Stimulated activated CD8-positive, alpha-beta memory T cell treated with anti-CD3 and anti-CD28 coated beads, Interleukin-4, amount 100 ng/mL, for 4 hours (primary cell): ENCODE measurements around the gene PRDM16.
"Not testable (repeated sequence)": the region's sequence is repeated elsewhere in the genome, so short reads cannot be mapped to it uniquely, and the experiment has no call there.

Source experiments
- DNase-seq, 2 donors: peaks; one replicate each; pipeline ENCODE4 v3.0.0-alpha.2; 2020; ENCODE audit warnings: low read depth in 2 of 2, low spot score in 1 of 2

PRDM16 gene

DNA sequence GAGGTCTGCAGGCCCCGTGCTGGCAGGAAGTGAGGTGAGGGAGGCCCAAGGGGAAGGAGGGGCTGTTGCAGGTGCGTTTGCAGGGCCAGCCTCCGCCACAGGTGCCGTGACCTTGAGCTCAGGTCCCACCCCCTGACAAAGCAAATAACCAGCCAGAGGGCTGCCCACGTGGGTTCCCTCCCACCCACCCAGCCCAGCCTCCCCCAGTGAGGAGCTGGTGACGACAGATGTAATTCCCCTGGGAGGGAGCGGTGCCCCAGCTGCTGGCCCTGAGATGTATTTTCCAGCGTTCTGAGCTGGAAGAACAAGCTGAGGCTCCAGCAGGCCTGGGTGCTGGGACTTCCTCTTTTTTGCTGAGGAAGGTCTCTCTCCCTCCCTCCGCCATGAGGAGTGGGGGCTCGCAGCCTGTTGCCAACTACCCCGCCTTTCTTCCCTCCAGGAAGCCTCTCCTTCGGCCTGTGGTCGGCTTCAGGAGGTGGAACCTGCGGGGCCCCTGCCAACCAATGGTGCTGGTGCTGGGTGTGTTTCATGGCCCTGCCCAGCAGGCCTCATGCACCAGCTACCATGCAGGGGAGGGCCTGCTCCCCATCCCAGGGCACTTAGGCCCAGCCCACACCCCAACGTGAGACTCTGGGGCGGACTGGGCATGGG lies 153.2 kb downstream of the PRDM16 start:
- DNase-seq: no peak

DNA sequence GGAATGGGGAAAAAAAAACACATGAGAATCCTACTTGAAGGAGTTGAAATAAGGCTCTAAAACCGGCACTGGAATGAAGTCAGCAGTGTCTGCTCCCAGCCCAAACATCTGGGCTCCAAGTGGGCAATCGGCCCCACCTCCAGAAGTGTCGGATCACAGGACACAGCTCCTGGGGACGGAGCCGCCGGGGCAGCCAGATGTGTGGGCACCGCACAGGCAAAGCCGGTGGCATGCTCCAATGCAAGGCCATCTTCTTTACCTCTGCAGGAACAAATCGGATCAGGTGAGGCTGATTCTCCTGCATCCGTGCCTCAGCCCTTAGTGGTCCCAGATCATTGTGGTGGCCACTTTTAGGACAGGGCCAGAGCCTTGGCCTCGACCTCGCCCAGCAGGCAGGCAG lies 156.7 kb downstream of the PRDM16 start:
- no peak for DNase-seq

DNA sequence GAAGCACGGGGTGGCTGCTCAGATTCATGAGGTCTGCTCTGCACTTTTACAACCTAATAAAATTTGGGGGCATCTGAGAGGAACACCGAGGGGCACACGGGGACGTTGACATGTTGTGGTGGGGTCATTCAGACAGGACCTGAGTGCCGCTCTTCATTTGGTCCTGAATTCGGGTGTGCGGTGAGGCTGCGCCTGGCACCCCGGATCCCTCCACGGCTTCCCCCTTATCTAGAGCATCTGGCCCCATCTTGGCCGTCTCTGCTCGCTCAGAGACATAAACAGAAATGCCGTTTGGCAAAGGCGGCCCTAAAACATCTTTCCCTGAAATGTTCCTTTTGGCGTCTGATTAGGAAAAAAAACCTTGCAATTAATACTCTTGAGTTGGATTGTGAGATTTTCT lies 157.2 kb downstream of the PRDM16 start:
- no peak for DNase-seq

DNA sequence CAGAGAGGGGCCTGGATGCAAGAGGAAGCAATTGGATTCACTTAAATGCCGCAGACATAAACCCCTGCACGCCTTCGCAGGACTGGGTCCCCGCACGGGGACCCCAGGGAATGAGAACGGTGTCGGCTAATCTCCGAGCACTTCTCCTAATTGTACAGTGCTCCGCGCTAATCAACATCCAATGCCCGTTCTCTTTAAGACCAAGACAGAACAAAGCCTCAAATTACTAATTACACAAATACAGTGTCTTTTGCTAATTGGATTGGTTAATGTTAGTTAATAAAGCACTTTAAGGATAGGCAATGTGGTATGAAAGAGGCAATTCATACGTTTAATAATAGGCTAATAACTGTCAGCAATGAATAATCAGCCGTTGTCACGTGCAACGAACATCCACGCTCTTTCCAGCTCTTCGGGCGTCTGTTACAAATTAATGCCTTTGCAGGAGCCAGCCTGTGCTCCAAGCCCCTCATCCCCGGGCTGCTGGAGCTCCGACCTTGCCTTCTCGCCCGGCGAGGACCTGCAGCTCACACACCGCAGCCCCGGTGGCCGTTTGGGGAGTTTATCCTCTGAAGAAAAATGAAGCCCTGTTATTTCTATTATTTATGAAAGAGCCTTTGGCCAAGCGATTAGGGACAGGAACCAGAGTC lies 157.8 kb downstream of the PRDM16 start:
- DNase-seq: no peak

DNA sequence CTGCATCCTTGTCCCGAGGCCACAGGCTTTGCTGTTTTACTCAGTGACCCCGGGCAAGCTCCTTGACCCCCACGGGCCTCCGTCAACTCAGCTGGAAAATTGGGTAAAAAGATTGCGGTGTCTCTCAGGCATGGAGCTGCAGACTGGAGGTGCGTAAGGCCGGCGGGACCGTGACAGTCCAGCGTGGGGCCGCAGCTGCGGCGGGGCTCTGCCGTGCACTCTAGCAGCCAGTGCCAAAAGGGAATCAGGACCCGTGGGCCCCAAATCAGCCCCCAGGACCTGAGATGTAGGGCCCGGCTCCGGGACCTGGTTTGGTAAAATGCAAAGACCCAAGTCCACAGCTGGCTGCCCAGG lies 158.3 kb downstream of the PRDM16 start:
- DNase-seq: no peak

DNA sequence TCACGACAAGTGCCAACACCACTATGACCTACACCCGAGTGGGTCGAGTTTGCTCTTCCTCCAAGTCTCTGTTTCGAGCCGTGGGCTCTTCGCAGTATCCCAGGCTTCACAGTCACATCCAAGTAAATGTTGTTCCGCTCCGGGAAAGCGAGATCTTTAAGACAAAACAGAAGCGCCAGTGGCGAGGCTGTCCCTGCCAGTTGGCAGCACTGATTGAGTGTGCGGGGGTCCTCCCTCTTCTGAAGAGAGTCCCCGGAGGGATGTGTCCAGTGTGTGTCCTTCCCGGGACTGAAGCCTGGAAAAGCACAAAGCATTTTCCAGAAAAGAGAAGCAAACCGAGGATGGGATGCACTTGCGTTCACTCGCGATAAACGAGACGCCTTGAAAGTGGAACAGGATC lies 158.9 kb downstream of the PRDM16 start:
- no peak for DNase-seq

DNA sequence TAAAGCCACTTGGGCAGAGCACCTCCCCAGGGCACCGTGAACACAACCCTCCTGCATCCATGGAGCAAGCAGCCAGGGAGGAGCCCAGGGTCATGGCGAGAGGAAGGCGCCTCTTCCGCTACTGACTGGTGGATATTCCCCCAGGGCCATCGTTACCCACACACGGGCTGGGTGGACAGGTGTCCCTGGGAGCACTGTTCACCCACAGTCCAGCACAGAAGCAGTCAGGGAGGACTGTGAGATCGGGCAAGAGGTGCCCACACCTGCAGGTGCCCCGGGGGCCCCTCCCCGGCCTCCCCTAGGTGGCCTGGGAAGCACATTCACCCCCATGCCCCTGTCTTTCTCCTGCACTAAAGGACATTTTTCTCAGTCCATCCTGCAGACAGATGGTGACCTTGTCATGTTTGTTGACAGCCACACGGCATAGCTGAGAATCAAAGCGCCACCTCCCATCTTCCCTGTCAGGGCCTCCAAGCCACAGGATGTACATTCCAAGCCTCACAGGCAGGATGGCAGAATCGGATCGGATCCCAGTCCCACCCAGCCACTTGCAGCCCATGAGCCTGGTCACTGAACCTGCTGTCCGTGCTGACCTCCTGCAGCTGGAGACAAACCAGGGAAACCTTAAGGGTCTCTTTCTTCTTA lies 160.2 kb downstream of the PRDM16 start:
- DNase-seq: no peak

DNA sequence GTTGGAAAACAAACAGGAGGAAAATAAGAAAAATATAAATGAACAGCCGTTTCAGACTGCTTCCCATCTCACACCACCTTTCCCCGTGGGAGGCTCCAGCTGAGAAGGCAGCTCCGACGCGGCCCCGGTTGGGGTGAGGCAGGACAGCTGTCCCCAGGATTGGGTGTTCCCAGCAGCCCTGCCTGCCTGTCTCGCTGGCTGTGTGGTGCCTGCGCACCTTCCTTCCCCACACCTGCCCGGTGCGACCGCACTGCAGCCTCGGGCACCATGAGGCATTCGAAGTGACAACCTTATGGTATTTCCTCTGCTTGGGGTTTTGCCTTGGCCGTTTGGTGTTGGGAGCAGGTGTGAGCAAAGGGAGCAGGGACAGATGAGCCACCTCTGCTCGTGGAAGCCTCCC lies 161.6 kb downstream of the PRDM16 start:
- DNase-seq: no peak

DNA sequence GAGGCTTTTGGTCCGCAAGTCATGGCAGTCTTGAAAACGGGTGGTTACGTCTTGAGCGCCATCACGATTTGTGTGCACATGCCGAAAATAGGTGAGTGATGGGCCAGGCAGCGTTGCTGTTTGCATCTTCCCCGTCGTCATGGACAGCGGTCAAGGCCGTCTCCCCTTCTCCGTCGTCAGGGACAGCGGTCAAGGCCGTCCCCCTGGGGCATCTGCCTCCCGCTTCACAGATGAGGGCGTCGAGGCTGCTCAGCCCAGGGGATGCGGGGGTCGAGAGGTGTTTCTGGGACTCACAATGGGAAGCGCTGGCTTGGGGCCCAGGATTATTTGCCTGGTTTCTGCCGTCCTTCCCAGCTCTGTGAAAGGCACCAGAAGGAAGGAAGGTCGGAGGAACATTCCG lies 162.2 kb downstream of the PRDM16 start:
- no peak for DNase-seq

DNA sequence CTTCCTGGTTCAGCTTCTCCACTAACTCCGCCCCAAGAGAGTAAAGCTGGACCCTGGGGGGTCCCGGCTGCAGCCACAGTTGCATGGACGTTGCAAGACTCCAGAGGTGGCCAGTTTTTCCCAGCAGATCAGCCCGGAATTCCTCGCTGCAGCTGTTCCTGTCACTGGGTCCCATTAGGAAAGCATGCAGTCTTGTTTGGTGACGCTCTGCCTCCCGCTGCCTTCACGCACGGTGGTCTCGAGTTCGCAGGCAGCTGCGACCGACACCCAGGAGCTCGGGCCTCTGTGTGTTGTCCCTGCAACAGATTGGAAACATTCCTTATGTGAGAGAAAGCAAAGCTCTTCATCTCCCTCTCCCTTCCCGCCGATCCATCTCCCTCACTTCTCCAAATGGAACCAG lies 162.8 kb downstream of the PRDM16 start:
- no peak for DNase-seq

DNA sequence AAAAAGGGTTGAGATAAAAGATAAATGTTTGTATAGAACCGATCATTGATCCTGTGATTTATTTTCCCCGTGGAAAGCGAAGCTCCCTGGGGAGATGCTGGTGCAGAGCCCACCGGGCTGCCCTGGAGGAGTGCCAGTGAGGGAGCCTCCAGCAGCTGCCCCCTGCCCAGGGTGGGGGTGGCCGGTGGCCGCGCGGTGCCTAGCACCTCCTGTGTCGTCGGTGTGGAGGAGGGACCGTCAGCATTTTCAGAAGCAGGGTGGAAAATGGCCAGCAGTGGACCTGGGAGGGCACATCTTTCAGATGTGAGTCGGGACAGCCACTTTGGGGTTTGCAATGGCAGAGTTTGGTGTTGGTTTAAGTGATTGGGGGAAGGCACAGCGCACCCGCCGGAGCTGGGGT lies 164.0 kb downstream of the PRDM16 start:
- DNase-seq: no peak

DNA sequence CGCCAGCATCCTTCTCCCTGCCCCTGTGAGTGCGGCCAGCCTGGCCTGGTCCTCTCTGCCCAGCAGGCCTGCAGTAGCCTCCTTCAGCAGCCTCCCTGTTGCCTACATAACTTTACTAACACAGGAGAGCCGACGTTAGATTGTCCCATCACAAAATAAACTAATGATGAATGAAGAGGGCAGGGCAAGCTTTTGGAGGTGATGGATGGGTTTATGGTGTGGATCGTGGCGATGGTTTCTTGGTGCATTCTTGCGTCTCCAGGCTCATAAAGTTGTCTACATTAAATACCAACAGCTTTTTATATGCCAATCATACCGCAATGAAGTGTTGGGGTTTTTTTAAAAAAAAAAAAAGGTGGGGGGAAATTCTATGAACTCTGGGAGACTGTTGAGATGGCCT lies 164.5 kb downstream of the PRDM16 start:
- no peak for DNase-seq

DNA sequence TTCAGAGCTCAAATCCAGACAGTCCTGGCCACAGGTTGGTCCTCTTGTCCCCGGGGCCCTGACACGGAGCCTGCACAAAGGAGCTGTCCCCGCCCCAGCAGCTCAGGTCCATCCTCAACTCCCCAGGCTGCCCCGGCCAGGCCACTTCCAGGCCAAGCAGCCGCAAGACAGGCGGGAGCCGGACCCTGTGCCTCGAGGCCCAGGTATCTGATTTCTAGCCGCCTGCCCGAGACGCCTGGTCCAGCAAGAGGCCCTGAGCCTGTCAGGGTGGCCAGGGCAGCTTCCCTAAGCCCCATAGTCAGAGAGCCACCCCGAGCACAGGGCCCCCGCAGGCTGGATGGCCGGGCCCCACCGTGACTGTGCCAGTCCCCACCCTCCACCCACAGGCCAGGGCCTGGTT lies 165.3 kb downstream of the PRDM16 start:
- DNase-seq: no peak

DNA sequence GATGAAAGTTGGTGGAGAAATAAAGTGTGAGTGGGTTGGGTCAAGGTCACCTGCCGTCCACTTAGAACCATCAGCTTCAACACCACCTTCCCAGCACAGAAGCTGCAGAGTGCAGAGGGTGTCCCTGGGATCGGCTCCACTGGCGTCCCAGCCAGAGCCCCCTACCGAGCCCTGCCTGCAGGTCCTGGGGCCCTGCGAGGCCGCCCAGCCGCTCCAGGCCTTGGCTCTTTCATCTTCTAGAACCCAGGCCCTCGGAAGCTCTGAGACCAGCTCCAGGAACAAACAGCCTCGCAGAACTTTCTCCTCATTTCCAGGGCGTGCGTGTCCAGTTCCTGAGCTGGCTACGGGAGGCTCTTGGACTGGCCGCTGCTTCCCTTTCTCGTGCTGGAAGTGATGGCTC lies 166.0 kb downstream of the PRDM16 start:
- no peak for DNase-seq

DNA sequence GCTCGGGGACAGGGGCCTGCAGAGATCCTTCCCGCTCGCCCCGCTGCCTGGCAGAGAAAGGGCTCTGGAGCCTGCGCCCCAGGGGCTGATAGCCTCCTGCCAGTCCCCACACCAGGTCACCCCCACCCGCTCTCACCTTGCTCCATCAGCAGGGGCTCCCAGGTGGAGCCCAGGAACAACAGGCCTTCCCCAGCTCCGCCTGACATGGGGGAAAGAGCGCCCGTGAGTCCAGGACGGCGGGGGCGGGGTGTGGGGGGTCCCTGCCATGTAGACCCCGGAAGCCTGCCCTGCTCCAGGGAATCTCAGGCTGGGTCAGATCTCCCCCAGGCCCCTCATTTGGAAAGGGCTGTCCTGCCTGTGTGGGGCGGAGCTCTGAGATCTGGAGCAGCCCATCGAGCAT lies 166.5 kb downstream of the PRDM16 start:
- no peak for DNase-seq

DNA sequence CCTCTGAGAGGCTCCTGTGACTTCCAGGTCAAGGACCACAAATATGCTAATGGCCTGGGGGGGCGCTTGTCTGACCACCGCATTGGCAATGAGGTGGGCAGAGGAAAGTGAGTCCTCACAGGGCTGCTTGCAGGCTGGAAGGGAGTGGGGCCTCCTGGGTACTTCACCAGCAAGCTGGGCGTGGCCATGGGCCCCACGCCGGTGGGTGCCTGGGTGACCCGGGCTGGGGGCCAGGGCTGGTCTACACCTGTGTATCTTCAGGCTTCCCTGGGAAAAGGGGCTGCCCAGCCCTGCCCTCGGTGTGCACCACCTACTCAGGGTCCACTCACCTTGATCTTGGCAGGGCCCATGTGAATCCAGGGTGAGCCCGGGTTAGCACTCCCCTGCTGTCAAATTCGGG lies 167.4 kb downstream of the PRDM16 start:
- no peak for DNase-seq

DNA sequence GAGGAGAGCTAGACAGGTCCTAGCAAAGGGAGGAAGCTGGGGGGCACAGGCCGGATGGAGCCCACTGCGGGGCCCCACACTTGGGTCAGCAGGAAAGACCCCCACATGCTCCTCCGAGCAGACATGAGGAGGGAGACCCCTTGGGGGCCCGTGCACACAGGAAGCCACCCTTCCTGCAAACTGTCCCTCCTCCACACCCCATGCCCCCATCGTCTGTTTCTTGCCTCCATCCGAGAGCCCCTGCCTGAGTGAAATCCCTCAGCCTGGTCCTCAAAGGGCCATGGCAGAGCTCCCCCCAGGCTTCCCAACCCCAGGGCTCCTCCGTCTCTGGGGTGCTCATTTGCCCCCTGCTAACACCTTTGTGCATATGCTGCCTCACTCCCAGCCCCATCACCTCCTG lies 168.0 kb downstream of the PRDM16 start:
- DNase-seq: no peak

DNA sequence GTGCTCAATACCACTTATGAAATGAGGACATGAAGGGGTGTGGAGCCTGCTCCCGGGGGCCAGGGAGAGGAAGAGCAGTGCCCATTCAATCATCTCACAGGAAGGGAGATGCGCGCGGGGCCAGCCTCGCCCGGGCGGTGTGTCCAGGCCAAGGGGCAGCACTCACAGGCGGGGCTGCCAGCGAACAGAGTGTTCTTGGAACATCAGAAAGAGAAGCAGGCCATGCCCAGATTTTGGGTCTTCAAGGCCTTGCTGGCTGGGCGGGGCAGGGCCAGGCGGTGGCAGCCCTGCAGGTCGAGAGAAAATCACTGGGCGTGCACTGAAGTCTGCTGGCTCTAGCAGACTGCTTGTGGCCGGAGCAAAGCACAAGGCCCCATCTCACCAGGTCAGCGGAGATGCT lies 168.6 kb downstream of the PRDM16 start:
- DNase-seq: no peak

DNA sequence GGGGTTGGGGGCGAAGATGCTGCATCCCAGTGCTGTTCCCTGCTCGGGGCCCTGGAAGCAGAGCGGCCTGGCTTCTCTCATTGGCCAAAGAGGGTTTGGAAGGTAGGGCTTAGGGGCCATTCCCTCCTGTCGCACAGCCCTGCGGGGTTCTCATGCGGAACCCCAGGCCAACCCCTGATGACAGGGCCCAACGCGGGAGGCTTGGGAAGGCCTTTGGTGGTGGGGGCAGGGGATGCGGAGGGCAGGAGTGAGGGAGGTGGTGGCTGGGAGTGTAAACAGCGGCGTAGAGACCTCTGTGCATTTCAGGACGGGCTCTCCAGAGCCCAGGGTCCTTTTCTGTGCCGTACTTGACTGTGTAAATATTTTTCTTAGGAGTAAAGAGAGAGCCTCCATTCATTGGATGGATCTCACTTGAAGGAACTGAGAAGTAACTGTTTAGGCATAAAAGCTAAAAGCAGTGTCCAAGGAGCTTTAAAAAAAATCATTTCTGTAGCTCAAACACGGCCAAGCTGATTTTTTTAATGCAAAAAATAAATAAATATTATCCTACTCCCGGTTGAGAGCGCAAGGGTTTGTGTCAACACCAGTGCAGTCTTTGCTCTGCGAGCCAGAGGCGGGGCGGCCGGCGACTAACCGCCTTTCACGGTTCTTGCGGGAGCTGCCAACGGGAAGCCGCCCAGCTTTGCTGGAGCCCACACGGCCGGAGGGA lies 169.1 kb downstream of the PRDM16 start:
- no peak for DNase-seq

DNA sequence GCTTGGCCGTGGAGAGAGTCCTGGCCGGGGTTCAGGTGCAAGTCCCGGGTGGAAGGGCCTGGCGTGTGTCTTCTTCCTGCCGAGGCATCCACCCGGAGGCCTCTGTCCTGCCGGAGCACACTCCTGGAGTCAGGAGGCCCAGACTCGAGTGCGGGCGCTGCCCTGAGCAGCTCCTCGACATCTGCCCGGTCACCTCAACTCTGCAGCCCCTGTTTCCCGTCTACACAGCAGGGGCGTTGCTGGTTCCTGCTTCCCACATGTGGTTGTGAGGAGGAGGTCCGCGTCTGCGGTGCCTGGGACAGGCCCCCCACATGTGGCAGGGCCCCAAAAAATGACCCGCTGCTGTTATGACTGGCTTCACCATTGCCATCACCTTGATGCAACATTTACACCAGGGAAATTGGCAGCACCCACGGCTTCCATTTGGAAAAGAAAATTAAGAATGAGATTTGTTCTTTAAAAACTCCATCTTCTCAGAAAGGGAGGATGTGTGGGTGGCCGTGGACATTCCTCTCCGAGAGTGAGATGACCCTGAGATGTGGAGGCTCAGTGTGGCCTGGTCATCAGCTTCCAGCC lies 169.8 kb downstream of the PRDM16 start:
- no peak for DNase-seq

DNA sequence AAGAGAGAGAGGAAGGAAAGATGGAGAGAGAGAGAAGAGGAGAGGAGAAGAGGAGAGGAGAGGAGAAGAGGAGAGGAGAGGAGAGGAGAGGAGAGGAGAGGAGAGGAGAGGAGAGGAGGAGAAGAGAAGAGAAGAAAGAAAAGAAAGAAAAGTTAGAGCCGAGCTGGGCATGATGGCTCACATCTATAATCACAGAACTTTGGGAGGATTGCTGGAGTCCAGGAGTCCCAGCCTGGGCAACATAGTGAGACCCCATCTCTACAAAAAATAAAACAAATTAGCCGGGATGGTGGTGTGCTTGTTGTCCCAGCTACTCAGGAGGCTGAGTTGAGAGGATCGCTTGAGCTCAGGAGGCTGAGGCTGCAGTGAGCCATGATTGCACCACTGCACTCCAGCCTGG lies 171.0 kb downstream of the PRDM16 start:
- not testable (repeated sequence) for DNase-seq
